ENCODE measurements around the gene TRAF4.
"Not testable (repeated sequence)": the region's sequence is repeated elsewhere in the genome, so short reads cannot be mapped to it uniquely, and the experiment has no call there.

The TRAF4 gene

DNA sequence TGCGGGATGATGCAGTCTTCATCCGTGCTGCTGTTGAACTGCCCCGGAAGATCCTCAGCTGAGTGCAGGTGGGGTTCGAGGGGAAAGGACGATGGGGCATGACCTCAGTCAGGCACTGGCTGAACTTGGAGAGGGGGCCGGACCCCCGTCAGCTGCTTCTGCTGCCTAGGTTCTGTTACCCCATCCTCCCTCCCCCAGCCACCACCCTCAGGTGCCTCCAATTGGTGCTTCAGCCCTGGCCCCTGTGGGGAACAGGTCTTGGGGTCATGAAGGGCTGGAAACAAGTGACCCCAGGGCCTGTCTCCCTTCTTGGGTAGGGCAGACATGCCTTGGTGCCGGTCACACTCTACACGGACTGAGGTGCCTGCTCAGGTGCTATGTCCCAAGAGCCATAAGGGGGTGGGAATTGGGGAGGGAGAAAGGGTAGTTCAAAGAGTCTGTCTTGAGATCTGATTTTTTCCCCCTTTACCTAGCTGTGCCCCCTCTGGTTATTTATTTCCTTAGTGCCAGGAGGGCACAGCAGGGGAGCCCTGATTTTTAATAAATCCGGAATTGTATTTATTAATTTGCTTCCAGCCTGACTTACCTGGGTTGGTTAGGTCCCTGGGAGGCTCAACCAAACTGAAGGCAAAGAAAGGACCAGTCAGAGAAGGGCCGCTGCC is 5.8 kb downstream of the TRAF4 start:
- DNase-seq: no peak

DNA sequence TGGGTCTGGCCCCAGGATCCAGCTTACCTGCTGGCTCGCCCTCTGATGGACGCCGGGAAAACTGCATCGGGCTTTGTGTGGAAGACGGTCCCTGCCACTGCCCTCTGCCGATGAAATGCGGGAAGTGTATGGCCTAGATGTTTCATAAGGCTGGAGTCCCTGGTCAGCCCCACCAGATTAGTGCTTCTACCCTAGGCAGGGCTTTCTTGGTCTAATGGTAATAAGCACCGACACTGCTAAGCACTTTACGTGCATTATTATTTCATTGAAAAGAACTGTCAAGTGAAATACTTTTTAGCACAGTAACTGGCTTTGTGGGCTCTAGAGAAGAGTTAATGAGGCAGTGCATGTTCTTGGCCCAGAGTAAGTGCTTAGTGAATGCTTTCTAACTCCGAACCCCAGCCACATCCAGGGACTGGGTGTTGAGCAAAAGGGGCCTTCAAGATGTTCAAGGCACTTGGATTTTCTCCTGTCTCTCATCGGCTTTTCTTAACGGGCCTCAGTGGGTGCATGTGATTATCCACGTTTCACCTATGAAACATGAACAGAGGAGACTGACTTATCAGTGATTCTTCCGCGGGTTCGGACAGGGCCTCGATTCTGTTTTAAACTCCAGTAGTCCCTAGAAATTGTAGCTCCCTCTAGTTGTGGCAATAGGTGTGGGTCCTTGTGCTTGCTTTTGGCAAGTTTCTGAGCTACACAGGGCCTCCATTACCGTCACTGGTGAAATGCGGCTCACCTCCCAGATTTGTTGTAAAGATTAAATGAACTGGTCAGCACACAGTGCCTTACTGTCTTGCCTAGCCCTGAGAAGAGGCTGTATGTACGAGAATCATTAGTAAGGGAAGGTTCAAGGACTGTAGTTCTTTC is 6.6 kb downstream of the TRAF4 start:
- peak; percentile 91 for DNase-seq

- no peak for DNase-seq
Measured at GRCh38 chr17:28751600-28752366, 8.0 kb downstream of the TRAF4 start.

DNA sequence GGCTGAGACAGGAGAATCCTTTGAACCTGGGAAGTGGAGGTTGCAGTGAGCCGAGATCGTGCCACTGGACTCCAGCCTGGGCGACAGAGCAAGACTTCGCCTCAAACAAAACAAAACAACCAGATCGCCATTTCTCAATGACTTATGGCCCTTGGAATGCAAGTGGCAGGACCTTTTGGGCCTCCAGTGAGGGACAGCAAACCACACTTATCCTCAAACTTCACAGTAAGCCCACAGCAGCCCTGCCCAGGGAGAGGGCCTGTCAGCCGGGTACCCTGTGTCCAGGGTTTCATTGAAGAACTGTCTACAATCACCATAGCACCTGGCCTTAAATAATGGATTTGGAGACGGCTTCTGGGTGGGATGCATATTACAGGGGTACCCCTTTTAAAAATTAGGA is 11.7 kb downstream of the TRAF4 start:
- DNase-seq: no peak

- DNase-seq: no peak
Measured at GRCh38 chr17:28756049-28756804, 12.4 kb downstream of the TRAF4 start.

DNA sequence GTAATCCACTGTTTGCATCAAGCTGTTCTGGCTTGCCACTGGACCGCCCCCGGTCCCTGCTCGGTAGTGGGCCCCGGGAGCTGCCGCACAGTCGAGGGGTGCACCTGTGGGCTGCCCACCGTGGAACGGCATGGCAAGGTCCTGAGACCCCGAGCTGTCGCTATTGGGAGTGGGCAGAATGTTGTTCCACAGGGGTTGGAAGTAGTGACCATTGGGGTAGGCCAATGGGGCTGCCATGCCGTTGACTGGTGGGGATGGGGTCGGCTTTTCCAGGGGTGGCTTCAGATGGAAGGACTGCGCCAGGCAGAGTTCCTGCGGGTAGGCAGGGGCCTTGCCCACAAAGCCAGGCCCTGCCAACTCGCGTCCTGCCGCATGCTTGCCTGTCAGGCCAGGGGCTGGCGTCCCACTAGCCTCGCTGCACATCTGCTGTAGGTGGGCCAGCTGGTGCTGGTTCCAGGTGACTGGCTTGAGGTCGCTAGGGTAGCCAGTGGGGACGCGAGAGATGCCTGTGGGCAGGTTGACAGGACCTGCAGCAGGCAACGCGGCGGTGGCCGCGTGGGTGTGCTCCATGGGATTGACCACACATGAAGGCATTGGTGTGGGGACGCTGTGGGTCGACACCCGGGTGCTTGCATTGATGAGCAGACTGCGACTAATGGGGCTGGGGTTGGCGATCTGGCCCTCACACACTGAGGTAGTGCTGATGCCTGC is 14.8 kb downstream of the TRAF4 start:
- DNase-seq: no peak

- no peak for DNase-seq
Measured at GRCh38 chr17:28759256-28759865, 15.6 kb downstream of the TRAF4 start.

DNA sequence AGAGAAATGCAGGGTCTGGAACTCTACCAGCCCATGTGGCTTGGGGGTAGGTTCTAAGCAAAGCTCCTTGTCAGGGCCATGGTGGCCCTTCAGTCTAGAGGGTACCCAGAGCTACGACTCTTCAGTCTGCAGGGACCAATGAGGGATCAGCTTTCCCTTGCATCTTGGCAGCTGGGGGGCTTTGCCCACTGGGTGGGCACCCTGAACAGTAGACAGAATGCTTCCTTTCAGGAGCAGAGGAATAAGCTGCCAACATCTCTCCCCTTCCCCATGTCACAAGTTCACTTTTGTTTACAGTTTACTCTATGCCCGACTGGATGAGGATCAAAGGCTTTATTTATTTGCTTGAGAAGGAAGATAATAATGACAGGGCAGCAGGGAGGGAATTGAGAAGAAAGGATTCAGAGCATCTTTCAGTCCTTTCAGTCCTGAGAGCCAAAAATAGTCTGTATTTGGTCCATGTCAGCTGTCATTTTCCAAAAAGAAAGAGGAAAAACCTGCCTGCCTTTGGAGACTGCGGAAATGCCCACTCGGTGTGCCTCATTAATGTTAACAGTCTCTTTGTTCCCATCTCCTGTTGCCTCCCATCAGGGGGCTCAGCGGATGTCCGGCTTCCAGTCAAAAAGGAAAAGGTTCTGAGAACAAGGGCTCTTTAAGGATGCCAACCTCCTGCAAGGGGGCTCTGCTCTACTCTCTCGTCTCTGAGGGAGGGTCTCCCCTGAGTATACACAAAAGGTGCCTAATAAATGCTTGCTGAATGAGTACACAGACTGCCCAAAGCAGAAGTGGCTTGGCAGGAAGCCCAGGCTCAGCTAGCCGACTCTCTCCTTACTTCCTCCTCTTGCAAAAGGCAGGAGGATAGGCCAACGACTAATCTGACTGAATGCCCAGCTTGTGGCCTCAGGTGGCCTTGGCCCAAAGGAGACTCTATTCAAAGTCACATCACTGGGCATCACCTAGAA is 17.1 kb downstream of the TRAF4 start:
- no peak for DNase-seq

- DNase-seq: no peak
Measured at GRCh38 chr17:28763137-28763799, 19.5 kb downstream of the TRAF4 start.

DNA sequence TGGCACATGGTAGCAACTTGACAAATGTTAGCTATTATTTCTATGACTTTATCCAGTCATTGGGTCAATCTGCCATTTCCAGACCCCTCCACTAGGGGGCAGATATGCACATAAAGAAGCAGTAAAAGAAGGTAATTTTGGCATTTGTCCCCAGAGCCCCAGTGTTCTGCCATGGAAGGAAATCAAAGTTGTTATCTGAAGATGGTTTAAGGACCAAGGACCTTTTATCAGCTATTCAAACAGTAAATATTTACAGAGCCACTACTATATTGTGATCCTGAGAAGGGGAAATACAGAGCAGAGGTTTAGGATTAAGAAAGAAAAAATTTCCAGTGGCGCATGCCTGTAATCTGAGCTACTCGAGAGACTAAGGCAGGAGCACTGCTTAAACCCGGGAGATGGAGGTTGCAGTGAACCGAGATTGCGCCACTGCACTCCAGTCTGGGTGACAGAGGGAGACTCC is 20.0 kb downstream of the TRAF4 start:
- peak; percentile 81 for DNase-seq

DNA sequence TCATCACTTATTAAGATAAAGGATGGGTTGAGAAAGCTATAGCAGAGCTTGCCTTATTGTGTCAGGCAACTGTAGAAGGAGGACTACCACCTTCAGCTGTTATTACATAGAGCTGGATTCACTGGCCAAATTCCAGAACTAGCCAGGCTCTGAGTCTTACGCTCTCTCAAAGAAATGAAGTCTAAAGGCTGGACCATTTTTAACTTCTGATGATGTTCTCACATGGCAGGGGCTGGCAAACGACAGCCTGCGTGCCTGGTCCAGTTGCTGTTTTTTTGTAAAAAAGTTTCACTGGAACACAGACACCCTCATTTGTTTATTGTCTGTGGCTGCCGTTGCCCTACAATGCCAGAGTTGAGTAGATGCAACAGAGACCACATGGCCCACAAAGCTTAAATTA is 21.2 kb downstream of the TRAF4 start:
- DNase-seq: no peak

DNA sequence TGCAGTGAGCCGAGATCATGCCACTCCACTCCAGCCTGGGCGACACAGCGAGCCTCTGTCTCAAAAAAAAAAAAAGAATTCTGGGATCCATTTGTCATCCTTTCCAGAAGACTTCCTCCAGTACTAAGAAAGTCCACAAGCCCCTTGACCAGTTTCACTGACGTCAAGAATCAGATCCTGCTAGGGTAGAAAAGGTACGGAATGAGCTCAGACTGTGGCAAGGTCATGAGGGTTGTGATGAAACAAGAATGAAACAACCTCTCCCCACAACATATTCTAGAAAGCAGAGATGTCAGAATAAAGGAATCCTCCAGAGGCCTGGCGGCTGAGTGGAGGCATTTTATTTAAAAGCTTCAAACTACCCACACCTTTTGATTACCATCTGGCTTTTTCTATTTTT is 29.9 kb downstream of the TRAF4 start:
- DNase-seq: no peak

- no peak for DNase-seq
Measured at GRCh38 chr17:28774206-28774605, 30.4 kb downstream of the TRAF4 start.

DNA sequence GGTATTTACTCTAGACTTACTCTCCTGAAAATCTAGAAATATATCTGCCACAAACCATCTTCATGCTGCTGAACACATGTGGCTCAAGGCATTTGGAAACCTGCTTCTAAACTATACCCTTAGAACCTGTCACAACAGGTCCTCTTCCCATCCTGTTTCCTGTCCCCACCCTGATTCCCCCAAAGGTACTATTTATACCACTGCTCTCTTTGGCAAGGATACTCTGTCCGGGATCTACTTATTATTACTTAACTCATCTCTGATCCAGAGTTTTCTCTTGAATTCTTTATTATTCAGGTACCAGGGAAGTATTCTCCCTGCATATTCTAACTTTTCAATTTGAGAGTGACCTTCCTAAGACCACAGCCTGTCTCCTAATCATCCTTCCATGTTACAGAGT is 33.4 kb downstream of the TRAF4 start:
- DNase-seq: no peak

DNA sequence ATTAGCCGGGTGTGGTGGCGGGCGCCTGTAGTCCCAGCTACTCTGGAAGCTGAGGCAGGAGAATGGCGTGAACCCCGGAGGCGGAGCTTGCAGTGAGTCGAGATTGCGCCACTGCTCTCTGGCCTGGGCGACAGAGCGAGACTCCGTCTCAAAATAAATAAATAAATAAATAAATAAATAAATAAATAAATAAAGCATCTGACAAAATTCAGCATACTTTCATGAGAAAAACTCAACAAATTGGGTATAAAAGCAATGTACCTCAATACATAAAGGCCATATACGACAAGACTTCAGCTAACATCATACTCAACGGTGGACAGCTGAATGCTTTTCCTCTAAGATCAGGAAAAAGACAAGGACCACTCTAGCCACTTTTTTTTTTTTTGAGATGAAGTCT is 35.8 kb downstream of the TRAF4 start:
- not testable (repeated sequence) for DNase-seq

- DNase-seq: no peak
Measured at GRCh38 chr17:28783161-28783560, 39.4 kb downstream of the TRAF4 start.

DNA sequence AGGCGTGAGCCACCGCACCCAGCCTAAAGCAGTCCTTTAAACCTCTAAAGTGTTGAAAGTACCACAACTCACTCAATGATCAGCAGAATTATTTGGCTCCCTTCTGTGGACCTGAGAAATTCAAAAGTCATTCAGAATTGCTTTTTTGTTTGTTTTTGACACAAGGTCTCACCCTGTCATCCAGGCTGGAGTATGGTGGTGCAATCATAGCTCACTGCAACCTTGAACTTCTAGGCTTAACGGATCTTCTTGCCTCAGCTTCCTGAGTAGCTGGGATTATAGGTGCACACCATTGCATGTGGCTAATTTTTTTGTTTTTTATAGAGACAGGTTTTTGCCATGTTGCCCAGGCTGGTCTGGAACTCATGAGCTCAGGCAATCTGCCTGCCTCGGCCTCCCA is 44.3 kb downstream of the TRAF4 start:
- DNase-seq: no peak

DNA sequence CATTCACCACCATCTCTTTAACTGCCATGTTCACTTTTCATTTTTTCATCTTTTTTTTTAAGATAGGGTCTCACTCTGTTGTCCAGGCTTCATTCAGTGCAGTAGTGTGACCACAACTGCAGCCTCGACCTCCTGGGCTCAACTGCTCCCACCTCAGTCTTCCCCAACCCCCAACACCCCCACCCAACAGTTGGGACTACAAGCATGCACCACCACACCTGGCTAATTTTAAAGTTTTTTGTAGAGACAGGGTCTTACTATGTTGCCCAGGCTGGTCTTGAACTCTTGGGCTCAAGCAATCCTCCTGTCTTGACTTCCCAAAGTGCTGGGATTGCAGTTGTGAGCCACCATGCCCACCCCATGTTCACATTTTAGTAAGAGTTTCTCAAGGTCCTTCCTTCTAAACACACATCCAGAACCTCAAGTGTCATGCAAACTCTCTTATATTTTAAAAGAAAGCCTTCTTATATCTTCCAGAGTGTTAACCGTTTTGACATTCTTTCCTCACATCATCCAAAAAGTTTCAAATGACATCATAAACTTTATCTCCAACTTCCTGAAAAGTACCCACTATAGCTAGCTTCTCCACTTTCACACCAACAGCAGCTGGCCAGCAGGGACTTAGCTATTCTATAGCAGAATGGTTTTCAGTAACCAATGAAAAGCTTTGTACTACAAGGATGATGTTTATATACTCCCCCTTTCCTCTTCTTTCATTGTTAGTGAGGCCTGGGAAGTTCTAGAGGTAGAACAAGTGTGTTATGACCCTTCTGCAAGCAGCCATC is 49.3 kb downstream of the TRAF4 start:
- DNase-seq: no peak

DNA sequence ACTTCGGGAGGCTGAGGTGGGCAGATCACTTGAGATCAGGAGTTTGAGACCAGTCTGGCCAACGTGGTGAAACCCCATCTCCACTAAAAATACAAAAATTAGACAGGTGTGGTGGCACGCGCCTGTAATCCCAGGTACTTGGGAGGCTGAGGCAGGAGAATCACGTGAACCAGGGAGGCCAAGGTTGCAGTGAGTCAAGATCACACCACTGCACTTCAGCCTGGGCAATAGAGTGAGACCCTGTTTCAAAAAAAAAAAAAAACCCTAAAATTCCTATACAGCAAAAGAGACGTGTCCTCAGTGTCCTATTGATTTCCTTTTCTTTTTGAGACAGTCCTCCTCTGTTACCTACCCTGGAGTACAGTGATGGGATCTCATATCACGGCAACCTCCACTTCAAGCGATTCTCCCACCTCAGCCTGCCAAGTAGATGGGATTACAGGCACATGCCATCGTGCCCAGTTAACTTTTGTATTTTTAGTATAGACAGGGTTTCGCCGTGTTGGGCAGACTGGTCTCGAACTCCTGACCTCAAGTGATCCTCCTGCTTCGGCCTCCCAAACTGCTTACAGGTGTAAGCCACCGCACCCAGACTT is 51.1 kb downstream of the TRAF4 start:
- not testable (repeated sequence) for DNase-seq
